Fibroblast of skin of left quadriceps (primary cell): ENCODE measurements around the gene C3orf70.

ENCODE experiments used
- DNase-seq, 2 experiments: peaks; one replicate each; pipeline ENCODE4 v3.0.0-alpha.2; 2013; ENCODE audit warnings: low read depth in 2 of 2

The C3orf70 gene

DNA sequence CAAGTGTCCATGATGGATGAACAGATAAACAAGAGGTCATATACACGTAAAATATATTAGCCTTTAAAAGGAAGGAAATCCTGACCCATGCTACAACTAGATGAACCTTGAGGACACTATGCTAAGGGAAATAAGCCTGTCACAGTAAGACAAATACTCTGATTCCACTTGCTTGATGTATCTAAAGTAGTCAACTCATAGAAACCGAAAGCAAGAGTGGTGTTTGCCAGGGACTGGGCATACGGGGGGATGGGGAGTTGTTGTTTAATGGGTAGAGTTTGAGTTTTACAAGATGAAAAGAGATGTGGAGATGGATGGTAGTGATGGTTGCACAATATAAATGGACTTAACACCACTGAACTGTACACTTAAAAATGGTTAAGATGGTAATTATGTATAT, 65.4 kb downstream of the C3orf70 start:
- DNase-seq, result no peak

DNA sequence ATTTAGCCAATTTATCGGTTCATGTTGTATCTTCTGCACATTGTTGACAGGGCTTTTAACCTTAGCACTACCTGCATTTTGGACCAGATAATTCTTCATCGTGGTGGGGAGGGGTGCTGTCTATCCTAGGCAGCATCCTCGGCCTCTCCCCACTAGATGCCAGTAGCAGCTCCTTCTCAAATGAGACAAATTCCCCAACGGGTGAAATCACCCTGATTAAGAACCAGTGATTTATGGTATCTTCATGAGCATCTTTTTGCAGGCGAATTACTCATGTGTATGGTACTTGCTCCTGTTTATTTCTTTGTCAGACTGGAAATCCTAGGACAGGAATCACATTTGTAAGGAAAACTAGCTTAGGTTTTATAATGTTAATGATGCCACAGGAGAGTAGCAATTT, 68.0 kb downstream of the C3orf70 start:
- peak; percentile 68 to 69 for DNase-seq

GRCh38 chr3:185084402-185084801, 68.5 kb downstream of the C3orf70 start:
- DNase-seq, result no peak

DNA sequence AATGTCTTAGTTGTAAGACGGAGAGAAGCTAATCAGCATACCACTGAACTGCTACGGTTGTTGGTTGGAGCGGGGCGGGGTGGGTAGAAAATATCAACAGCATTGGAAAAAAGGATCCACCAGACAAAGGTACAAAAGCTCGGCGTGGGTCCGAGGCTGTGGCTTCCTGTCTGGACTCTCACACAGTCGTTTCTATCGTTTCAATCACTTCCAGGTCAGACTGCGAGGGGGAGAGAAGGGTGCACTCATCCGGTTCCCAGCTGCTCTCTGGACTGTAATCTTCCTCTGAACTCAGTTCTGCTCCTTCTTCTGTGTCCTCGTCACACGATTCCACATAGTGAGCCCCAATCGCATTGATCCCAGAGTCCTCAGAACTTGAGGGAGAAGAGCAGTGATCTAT, 70.0 kb downstream of the C3orf70 start:
- no peak for DNase-seq

DNA sequence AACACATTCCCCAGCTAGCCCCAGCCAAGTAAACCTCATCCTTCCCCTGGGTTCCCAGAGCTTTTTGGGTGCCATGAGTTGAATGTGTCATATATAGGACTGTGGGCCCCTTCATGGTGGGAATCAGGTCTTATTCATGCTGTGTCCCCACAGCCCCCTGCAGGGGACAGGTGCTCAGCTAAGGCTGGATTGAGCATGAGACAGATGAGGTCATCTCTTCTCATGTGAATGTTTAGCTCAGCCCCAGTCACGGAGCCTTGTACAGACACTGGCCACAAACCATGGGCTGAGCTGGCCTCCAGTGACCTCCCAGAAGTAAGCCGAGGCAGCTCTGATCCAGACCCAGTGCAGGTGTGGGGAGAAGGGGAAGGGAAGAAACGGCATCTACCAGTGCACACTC, 70.7 kb downstream of the C3orf70 start:
- DNase-seq, result no peak

DNA sequence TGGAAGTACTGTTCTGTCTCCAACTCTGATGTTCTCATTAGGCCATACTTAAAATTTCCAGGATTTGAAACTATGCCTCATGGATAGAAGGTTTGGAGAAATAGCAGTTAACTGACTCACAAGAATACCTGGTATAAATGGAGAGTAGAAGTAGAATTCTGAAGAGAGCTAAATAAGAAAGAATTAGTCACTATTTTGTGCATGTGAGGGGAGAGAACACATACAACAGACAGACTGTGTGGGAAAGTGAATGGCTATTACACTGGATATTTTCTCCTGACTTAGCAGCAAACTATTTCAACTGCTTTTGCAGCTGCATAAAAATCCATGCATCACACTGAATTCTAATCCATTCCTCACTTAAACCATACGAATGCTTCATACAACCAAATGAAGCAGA, 71.3 kb downstream of the C3orf70 start:
- no peak for DNase-seq

- no peak for DNase-seq
Measured at GRCh38 chr3:185079625-185080024, 73.2 kb downstream of the C3orf70 start.

DNA sequence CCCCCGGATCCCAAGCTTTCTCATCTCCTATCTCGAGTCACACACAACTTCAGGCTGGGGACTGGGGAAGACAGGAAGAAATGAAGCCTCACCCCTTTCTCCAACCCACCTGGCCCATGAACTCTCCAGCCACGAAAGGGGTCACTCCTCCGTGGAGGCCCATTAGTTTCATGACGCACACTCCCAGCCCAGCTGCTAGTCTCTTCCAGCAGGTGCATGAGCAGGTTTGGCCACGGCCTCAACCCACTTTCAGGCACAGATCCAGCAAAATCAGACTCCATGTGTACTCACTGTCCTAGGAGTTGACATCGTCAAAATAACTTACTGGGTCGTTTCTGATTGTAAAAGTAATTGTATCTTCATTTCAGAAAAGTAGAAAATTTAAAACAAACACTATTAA, 76.6 kb downstream of the C3orf70 start:
- DNase-seq, result no peak

GRCh38 chr3:185075547-185075946, 77.3 kb downstream of the C3orf70 start:
- DNase-seq, result no peak

- no peak for DNase-seq
Measured at GRCh38 chr3:185071287-185071800, 81.5 kb downstream of the C3orf70 start.

DNA sequence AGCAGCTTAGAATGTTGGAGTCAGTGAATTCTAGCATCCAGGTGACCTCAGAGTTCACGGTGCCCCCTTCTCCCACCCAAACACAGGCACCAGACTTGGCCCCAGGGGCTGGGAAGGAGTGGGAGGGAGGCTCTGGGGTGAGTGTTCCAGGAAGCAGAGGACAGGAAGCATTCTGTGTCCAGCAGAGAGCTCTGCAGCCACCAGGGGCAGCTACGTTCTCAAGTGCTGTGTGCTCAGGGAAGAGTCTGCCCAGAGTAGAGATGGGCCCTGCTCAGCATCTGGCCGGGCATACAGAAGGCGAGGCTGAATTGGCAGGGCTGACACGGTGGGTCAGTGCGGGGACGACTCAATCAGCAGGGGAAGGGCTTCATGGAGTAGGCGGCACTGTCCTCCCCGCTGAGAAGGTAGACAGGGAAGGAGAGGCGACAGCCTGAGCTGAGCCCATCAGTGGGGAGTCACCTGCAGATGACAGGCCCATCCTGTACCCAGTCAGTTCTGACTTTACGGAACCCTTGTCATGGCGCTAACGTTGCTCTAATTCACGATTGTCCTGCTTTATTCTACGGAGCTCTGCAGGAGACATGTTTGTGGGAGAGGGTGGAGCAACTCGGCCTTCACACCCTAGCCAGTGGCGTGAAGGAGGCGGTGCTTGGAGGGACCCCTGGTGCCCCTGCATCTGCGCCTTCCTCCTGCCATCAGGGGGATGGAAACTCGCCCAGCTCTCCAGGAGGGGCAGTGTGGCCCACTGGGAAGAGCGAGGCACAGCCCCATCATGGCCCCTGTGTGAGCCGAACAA, 82.2 kb downstream of the C3orf70 start:
- no peak for DNase-seq

DNA sequence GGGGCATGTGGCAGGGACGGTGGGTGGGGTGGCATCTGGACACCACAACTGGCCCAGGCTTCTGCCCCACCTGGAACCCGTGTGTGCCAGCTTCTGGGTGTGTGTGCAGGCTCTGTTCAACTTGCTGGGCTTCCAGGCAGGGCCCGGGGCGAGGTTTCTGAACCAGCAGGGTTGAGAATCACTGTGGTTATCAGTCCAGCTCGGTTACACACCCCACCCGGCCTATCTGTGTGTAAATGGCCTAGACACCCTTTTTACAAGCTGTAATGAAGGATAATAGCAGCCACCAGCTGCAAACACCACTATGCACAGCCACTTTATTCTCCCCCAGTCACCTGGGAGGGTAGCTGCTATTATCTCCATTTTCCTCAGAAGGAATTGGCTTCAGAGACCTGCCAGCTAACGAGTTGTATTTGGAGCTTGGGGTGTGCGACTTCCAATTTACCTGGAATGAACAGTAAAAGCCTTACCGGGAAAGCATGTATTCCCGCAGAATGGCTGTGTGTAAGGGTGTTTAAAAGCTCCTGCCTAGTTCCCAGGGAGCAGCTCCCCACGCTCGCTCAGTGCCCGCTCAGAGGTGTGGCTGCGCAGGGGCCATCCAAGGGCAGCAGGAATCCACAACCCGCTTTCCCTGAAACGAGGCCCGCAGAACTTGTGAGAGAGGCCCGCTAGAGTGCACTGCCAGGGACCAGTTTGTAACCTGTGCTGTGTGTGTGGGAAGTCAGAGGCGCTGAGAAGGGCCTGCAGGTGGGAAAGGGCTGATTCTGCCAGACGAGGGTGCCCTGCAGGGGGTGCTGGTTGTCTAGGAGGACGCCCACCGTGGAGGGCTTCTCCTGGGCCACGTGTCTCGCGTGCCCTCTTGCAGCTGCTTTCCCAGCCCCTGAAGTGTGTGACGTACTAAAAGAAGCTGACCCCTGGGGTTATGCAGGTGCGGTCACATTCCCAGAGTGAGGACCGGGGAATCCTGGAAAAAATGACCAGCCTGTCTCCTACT, 83.5 kb downstream of the C3orf70 start:
- no peak for DNase-seq

GRCh38 chr3:185067173-185067572, 85.7 kb downstream of the C3orf70 start:
- DNase-seq, result no peak

GRCh38 chr3:185066251-185066650, 86.6 kb downstream of the C3orf70 start:
- no peak for DNase-seq

- DNase-seq, result no peak
Measured at GRCh38 chr3:185065059-185065458, 87.8 kb downstream of the C3orf70 start.

GRCh38 chr3:185063431-185063830, 89.4 kb downstream of the C3orf70 start:
- no peak for DNase-seq

GRCh38 chr3:185062191-185062590, 90.7 kb downstream of the C3orf70 start:
- DNase-seq, result no peak

DNA sequence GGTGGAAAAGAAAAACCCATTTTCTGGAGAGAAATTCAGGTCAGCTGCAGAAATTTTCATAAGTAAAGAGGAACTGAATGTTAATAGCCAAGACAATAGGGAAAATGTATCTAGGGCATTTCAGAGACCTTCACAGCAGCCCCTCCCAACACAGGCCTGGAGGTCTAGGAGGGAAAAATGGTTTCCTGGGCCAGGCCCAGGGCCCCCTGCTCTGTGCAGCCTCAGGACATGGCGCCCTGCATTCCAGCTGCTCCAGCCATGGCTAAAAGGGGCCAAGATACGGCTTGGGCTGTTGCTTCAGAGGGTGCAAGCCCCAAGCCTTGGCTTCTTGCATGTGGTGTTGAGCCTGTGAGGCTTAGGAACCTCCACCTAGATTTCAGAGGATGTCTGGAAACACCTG, 92.2 kb downstream of the C3orf70 start:
- no peak for DNase-seq

- DNase-seq, result no peak
Measured at GRCh38 chr3:185059766-185060165, 93.1 kb downstream of the C3orf70 start.

- no peak for DNase-seq
Measured at GRCh38 chr3:185058796-185059195, 94.1 kb downstream of the C3orf70 start.

- DNase-seq, result no peak
Measured at GRCh38 chr3:185057829-185058228, 95.0 kb downstream of the C3orf70 start.

- no peak for DNase-seq
Measured at GRCh38 chr3:185056908-185057307, 96.0 kb downstream of the C3orf70 start.

DNA sequence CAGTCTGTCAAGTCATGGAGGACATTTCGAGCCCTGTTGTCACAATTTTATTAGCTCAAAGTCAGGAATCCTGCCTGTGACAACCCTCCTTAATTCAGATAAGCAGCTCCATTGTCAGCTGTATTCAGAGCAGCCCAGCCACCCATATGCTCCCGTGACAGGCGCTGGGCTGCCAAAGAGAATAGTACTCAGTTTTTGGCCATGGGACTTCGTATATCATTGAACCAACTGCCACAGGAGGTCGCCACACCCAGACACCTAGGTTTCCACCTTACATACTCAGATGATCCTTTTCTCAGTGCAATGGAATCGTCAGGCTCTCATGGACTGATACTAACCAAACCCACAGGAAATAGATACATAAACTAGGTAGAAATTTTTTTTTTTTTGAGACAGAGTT, 100.2 kb downstream of the C3orf70 start:
- DNase-seq, result no peak
